Hepatocyte (in vitro differentiated cells): ENCODE measurements around the gene IGF1.

Experiments
- EZH2 ChIP-seq: fragments of 200-600 bp; sonication (generic); IDR thresholded peaks from 2 replicates; pipeline ENCODE4 v1.6.1; 2016; ENCODE audit warnings: antibody characterized with exemption, mild to moderate bottlenecking, borderline replicate concordance
- EZH2phosphoT487 ChIP-seq: fragments of 200-600 bp; sonication (generic); IDR thresholded peaks from one replicate; pipeline ENCODE4 v1.6.1; 2018; ENCODE audit warnings: antibody characterized with exemption, mild to moderate bottlenecking, low read depth, moderate library complexity; ENCODE audit not compliant: unreplicated experiment, severe bottlenecking
- TF ChIP-seq, protein P1 (sequence below): fragments of 200-600 bp; sonication (generic); IDR thresholded peaks from 2 replicates; pipeline ENCODE4 v1.5.1; 2016; ENCODE audit warnings: antibody characterized with exemption, mild to moderate bottlenecking; ENCODE audit not compliant: poor library complexity

DNA sequence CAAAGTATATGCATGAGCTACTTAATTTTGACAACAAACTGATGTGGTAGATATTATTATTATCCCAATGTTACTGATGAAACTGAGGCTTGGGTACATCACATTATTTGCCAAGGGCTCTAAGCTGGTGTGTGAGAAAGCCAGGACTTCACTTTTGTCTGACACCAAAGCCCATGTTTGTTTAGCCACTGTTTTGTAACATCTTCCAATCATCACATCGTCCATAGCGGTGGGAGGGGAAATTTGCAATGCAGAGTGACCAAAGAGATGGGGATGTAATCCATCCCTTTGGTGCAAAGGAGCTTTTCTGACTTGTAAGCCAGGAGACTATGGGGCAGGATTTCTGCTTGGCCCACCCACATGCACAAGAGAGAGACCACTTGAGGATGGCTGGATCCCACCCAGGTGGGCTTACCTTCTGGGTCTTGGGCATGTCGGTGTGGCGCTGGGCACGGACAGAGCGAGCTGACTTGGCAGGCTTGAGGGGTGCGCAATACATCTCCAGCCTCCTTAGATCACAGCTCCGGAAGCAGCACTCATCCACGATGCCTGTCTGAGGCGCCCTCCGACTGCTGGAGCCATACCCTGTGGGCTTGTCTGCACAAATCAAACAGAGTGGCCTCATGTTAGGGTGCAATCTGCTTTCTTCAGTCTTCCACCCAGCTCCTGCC is 61.1 kb downstream of the IGF1 start:
- TF ChIP-seq, protein P1, sequence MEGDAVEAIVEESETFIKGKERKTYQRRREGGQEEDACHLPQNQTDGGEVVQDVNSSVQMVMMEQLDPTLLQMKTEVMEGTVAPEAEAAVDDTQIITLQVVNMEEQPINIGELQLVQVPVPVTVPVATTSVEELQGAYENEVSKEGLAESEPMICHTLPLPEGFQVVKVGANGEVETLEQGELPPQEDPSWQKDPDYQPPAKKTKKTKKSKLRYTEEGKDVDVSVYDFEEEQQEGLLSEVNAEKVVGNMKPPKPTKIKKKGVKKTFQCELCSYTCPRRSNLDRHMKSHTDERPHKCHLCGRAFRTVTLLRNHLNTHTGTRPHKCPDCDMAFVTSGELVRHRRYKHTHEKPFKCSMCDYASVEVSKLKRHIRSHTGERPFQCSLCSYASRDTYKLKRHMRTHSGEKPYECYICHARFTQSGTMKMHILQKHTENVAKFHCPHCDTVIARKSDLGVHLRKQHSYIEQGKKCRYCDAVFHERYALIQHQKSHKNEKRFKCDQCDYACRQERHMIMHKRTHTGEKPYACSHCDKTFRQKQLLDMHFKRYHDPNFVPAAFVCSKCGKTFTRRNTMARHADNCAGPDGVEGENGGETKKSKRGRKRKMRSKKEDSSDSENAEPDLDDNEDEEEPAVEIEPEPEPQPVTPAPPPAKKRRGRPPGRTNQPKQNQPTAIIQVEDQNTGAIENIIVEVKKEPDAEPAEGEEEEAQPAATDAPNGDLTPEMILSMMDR, result no peak
- TF ChIP-seq EZH2 (no peak), EZH2phosphoT487 (no peak)
